ENCODE measurements around the gene TMEM63A.
"Not testable (repeated sequence)": the region's sequence is repeated elsewhere in the genome, so short reads cannot be mapped to it uniquely, and the experiment has no call there.

TMEM63A gene

GRCh38 chr1:225796097-225796496 is 86.1 kb downstream of the TMEM63A start:
- DNase-seq (ENCODE audit: low spot score): not testable (repeated sequence)
